HCT116 (cell line): ENCODE measurements around the gene TRAK1. TPM values are rescaled to one million over a fixed set of nuclear protein-coding genes. Genes with fewer than 3 reads are reported as not detected.

Source experiments
- ATAC-seq: fragments of 200-7000 bp; cut with Tn5 transposase; 2 replicates; pipeline ENCODE4 v1.9.1; 2020; ENCODE audit warnings: mild to moderate bottlenecking, moderate library complexity
- BruUV-seq: library from RNA; stranded (reverse); fragments of 400-500 nt; replicated peaks from 2 replicates; lab custom pipeline; 2021; lab: Mats Ljungman, UMichigan
- CTCF ChIA-PET: fragments of 300-600 bp; sonication (Branson Sonifier 250); formaldehyde crosslinking; loops from one replicate; lab custom pipeline; 2021; ENCODE audit warnings: antibody characterized with exemption; lab: Charles Lee
- POLR2A ChIA-PET: fragments of 300-600, 350-600 bp; sonication (Branson Sonifier 250); formaldehyde crosslinking; loops from one replicate; lab custom pipeline; 2021; ENCODE audit warnings: antibody characterized with exemption; lab: Charles Lee
- RAD21 ChIA-PET, 2 experiments: fragments of 300-600 bp; sonication (Branson Sonifier 250); formaldehyde crosslinking; loops; one replicate each; lab custom pipeline; 2023; ENCODE audit warnings: low total read pairs in 2 of 2; ENCODE audit not compliant: uncharacterized antibody in 2 of 2, unreplicated experiment in 2 of 2, low non-redundant PET in 1 of 2; lab: Charles Lee
- DNase-seq: peaks from one replicate; pipeline ENCODE4 v3.0.0-alpha.2; 2010; ENCODE audit warnings: low read depth, low spot score
- H2AFZ ChIP-seq: fragments of 200-600 bp; shearing (Covaris generic), sonication (generic); 2 replicates; pipeline ENCODE4 v1.6.1; 2017; ENCODE audit warnings: low read depth, mixed run types, mixed read lengths, antibody characterized with exemption, low read length; ENCODE audit not compliant: poor library complexity, severe bottlenecking
- H3K27ac ChIP-seq: 2 replicates; pipeline ENCODE4 v1.5.1; 2012; ENCODE audit warnings: low read depth, low read length
- H3K27me3 ChIP-seq: fragments of 200-600 bp; sonication (generic); 2 replicates; pipeline ENCODE4 v1.6.1; 2016; ENCODE audit warnings: mixed run types, low read length, mixed read lengths; ENCODE audit not compliant: insufficient read depth
- H3K36me3 ChIP-seq, 2 experiments: fragments of 200-500 bp in 1 of 2; fragments of 200-600 bp in 1 of 2; sonication (Bioruptor generic) in 1 of 2; sonication (generic) in 1 of 2; 2 replicates each; pipeline versions ENCODE4 v1.5.1 to v1.6.1; 2014 to 2016; ENCODE audit warnings: low read length in 2 of 2, inconsistent platforms in 1 of 2, mixed read lengths in 1 of 2, mixed run types in 1 of 2; ENCODE audit not compliant: insufficient read depth in 2 of 2, control insufficient read depth in 1 of 2
- H3K4me1 ChIP-seq, 2 experiments: fragments of 200-600 bp in 1 of 2; sonication (generic) in 1 of 2; 2 replicates each; pipeline versions ENCODE4 v1.5.1 to v1.6.1; 2012 to 2017; ENCODE audit warnings: low read length in 2 of 2, inconsistent platforms in 1 of 2, mild to moderate bottlenecking in 1 of 2, mixed read lengths in 1 of 2, mixed run types in 1 of 2, moderate library complexity in 1 of 2; ENCODE audit not compliant: insufficient read depth in 2 of 2, control insufficient read depth in 1 of 2
- H3K4me2 ChIP-seq: fragments of 200-600 bp; sonication (generic); 2 replicates; pipeline ENCODE4 v1.6.1; 2017; ENCODE audit warnings: mixed run types, low read length, mixed read lengths
- H3K4me3 ChIP-seq, 2 experiments: fragments of 200-600 bp in 1 of 2; sonication (generic) in 1 of 2; replicated peaks in 1 of 2; 2 replicates each; pipeline ENCODE4 v1.5.1; 2011 to 2016; ENCODE audit warnings: low read length in 2 of 2, control low read depth in 1 of 2, low read depth in 1 of 2, mild to moderate bottlenecking in 1 of 2, mixed read lengths in 1 of 2, mixed run types in 1 of 2
- H3K79me2 ChIP-seq: fragments of 200-600 bp; sonication (generic); 2 replicates; pipeline ENCODE4 v1.6.1; 2017; ENCODE audit warnings: mild to moderate bottlenecking, mixed run types, low read length, moderate library complexity, mixed read lengths; ENCODE audit not compliant: insufficient read depth
- H3K9ac ChIP-seq: fragments of 200-600 bp; sonication (generic); 2 replicates; pipeline ENCODE4 v1.6.1; 2016; ENCODE audit warnings: low read length, mixed read lengths
- H3K9me2 ChIP-seq: fragments of 200-600 bp; sonication (generic), shearing (Covaris generic); 2 replicates; pipeline ENCODE4 v1.6.1; 2017; ENCODE audit warnings: mixed run types, mild to moderate bottlenecking, moderate library complexity; ENCODE audit not compliant: insufficient read depth
- H3K9me3 ChIP-seq, 2 experiments: fragments of 200-500 bp in 1 of 2; fragments of 200-600 bp in 1 of 2; sonication (Bioruptor generic) in 1 of 2; sonication (generic) in 1 of 2; 2 replicates each; pipeline ENCODE4 v1.6.1; 2014 to 2017; ENCODE audit warnings: low read length in 2 of 2, mixed read lengths in 2 of 2, inconsistent platforms in 1 of 2, low read depth in 1 of 2, mild to moderate bottlenecking in 1 of 2, mixed run types in 1 of 2, moderate library complexity in 1 of 2; ENCODE audit not compliant: control insufficient read depth in 1 of 2, insufficient read depth in 1 of 2
- H4K20me1 ChIP-seq: fragments of 200-600 bp; sonication (generic), shearing (Covaris generic); 2 replicates; pipeline ENCODE4 v1.6.1; 2017; ENCODE audit warnings: mixed run types, mild to moderate bottlenecking, moderate library complexity; ENCODE audit not compliant: insufficient read depth
- CBX3 ChIP-seq: IDR thresholded peaks from 2 replicates; pipeline ENCODE4 v1.6.1; 2012; ENCODE audit warnings: low read depth
- ELF1 ChIP-seq: IDR thresholded peaks from 2 replicates; pipeline ENCODE4 v1.6.1; 2012; ENCODE audit warnings: low read depth, borderline replicate concordance
- EZH2 ChIP-seq: fragments of 200-600 bp; sonication (generic); IDR thresholded peaks from 2 replicates; pipeline ENCODE4 v1.6.1; 2017; ENCODE audit warnings: antibody characterized with exemption, mixed run types
- FOSL1 ChIP-seq: IDR thresholded peaks from 2 replicates; pipeline ENCODE4 v1.6.1; 2012; ENCODE audit warnings: low read depth
- JUND ChIP-seq: IDR thresholded peaks from 2 replicates; pipeline ENCODE4 v1.6.1; 2012
- POLR2A ChIP-seq: IDR thresholded peaks from 2 replicates; pipeline ENCODE4 v1.7.0; 2011; ENCODE audit warnings: borderline replicate concordance; ENCODE audit not compliant: insufficient read depth, insufficient read length; ENCODE audit errors: extremely low read depth
- SIN3A ChIP-seq: IDR thresholded peaks from 2 replicates; pipeline ENCODE4 v1.6.1; 2012; ENCODE audit warnings: low read depth
- SP1 ChIP-seq: IDR thresholded peaks from 2 replicates; pipeline ENCODE4 v1.6.1; 2012; ENCODE audit warnings: low read depth
- SRF ChIP-seq: IDR thresholded peaks from 2 replicates; pipeline ENCODE4 v1.6.1; 2012; ENCODE audit warnings: low read depth
- ZNF274 ChIP-seq: fragments of 200-500 bp; sonication (Bioruptor generic); IDR thresholded peaks from 2 replicates; pipeline ENCODE4 v1.6.1; 2014; ENCODE audit warnings: mild to moderate bottlenecking, low read depth, low read length, inconsistent platforms
- intact Hi-C: fragments of 100-400 bp; cut with micrococcal nuclease; formaldehyde crosslinking; loops from 2 replicates; pipeline ENCODE4 v1.10.0; 2022
- total RNA-seq: library from RNA; stranded (reverse); gene quantifications from one replicate; pipeline ENCODE4 v1.2.1, GENCODE V29; 2021; ENCODE audit not compliant: unreplicated experiment
- TF ChIP-seq, protein P1 (sequence below), 3 experiments: fragments of 200-600 bp in 1 of 3; sonication (generic) in 1 of 3; IDR thresholded peaks in 2 of 3; conservative IDR thresholded peaks in 1 of 3; 2 replicates each; pipeline ENCODE4 v1.5.1; 2012 to 2017; ENCODE audit warnings: low read depth in 2 of 3, low read length in 2 of 3, antibody characterized with exemption in 1 of 3, borderline replicate concordance in 1 of 3, control low read depth in 1 of 3, mild to moderate bottlenecking in 1 of 3, mixed read lengths in 1 of 3, mixed run types in 1 of 3, moderate library complexity in 1 of 3; ENCODE audit not compliant: insufficient read depth in 1 of 3
- TF ChIP-seq, protein P2 (sequence below): IDR thresholded peaks from 2 replicates; pipeline ENCODE4 v1.6.1; 2011; ENCODE audit warnings: mild to moderate bottlenecking, low read length, moderate library complexity; ENCODE audit not compliant: insufficient replicate concordance; ENCODE audit errors: extremely low read depth
- TF ChIP-seq, protein P3 (sequence below): IDR thresholded peaks from 2 replicates; pipeline ENCODE4 v1.6.1; 2012; ENCODE audit warnings: low read depth
- TF ChIP-seq, protein P4 (sequence below): IDR thresholded peaks from 2 replicates; pipeline ENCODE4 v1.6.1; 2012

TRAK1 gene
- total RNA-seq, 1 experiment from 2014 or later: 25.9 TPM

DNA sequence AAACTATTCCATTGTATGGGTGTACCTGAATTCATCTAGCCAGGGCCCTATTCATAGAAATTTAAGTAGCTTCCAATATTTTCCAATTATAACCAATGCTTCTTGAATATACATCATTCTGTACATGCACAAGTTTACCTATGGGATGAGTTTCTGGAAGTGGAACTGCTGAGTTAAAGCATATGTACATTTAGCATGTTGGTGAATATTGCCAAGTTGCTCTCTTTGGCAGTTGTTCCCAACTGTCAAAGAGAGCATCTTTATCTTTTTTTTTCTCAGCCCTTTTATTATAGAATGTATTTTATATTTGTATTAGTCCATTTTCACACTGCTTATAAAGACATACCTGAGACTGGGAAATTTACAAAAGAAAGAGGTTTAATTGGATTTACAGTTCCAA is 183.1 kb downstream of the TRAK1 start:
- no peak for ATAC-seq
- RAD21 ChIA-PET: no interaction called here
- no peak overlapping the region for H3K4me2 ChIP-seq
- no peaks in the 10 kb centered on the region for H3K4me1 ChIP-seq
- H3K9ac ChIP-seq: no peak overlapping the region
- intact Hi-C loops: no loop called here
- H3K79me2 ChIP-seq: no peaks in the 10 kb centered on the region
- TF ChIP-seq SRF (no peak), CBX3 (no peak), FOSL1 (no peak), ZNF274 (no peak), EZH2 (no peak), POLR2A (no peak), ELF1 (no peak), SIN3A (no peak), JUND (no peak), SP1 (no peak)
- TF ChIP-seq, protein P1, sequence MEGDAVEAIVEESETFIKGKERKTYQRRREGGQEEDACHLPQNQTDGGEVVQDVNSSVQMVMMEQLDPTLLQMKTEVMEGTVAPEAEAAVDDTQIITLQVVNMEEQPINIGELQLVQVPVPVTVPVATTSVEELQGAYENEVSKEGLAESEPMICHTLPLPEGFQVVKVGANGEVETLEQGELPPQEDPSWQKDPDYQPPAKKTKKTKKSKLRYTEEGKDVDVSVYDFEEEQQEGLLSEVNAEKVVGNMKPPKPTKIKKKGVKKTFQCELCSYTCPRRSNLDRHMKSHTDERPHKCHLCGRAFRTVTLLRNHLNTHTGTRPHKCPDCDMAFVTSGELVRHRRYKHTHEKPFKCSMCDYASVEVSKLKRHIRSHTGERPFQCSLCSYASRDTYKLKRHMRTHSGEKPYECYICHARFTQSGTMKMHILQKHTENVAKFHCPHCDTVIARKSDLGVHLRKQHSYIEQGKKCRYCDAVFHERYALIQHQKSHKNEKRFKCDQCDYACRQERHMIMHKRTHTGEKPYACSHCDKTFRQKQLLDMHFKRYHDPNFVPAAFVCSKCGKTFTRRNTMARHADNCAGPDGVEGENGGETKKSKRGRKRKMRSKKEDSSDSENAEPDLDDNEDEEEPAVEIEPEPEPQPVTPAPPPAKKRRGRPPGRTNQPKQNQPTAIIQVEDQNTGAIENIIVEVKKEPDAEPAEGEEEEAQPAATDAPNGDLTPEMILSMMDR (IDR thresholded peaks at IDR 0.05 in 2 of 3, conservative IDR thresholded peaks at IDR 0.05 in 1 of 3; ENCODE audit: borderline replicate concordance in 1 of 3, insufficient read depth in 1 of 3, low read depth in 2 of 3, low read length in 2 of 3): no peak
- TF ChIP-seq, protein P2, sequence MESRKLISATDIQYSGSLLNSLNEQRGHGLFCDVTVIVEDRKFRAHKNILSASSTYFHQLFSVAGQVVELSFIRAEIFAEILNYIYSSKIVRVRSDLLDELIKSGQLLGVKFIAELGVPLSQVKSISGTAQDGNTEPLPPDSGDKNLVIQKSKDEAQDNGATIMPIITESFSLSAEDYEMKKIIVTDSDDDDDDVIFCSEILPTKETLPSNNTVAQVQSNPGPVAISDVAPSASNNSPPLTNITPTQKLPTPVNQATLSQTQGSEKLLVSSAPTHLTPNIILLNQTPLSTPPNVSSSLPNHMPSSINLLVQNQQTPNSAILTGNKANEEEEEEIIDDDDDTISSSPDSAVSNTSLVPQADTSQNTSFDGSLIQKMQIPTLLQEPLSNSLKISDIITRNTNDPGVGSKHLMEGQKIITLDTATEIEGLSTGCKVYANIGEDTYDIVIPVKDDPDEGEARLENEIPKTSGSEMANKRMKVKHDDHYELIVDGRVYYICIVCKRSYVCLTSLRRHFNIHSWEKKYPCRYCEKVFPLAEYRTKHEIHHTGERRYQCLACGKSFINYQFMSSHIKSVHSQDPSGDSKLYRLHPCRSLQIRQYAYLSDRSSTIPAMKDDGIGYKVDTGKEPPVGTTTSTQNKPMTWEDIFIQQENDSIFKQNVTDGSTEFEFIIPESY: no peak
- TF ChIP-seq, protein P3, sequence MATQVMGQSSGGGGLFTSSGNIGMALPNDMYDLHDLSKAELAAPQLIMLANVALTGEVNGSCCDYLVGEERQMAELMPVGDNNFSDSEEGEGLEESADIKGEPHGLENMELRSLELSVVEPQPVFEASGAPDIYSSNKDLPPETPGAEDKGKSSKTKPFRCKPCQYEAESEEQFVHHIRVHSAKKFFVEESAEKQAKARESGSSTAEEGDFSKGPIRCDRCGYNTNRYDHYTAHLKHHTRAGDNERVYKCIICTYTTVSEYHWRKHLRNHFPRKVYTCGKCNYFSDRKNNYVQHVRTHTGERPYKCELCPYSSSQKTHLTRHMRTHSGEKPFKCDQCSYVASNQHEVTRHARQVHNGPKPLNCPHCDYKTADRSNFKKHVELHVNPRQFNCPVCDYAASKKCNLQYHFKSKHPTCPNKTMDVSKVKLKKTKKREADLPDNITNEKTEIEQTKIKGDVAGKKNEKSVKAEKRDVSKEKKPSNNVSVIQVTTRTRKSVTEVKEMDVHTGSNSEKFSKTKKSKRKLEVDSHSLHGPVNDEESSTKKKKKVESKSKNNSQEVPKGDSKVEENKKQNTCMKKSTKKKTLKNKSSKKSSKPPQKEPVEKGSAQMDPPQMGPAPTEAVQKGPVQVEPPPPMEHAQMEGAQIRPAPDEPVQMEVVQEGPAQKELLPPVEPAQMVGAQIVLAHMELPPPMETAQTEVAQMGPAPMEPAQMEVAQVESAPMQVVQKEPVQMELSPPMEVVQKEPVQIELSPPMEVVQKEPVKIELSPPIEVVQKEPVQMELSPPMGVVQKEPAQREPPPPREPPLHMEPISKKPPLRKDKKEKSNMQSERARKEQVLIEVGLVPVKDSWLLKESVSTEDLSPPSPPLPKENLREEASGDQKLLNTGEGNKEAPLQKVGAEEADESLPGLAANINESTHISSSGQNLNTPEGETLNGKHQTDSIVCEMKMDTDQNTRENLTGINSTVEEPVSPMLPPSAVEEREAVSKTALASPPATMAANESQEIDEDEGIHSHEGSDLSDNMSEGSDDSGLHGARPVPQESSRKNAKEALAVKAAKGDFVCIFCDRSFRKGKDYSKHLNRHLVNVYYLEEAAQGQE: no peak
- TF ChIP-seq, protein P4, sequence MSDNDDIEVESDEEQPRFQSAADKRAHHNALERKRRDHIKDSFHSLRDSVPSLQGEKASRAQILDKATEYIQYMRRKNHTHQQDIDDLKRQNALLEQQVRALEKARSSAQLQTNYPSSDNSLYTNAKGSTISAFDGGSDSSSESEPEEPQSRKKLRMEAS: no peak
- TF ChIP-seq, all 23 proteins: peak for 0
- Histone ChIP-seq H3K27ac (no peak overlapping the region), H3K36me3 (no peaks in the 10 kb centered on the region), H4K20me1 (no peaks in the 10 kb centered on the region), H3K9me2 (no peaks in the 10 kb centered on the region), H3K9me3 (0 out of 4 replicates have a peak, but pooled peaks cover 0 to 3% of the 10 kb centered on the region in 2 experiments), H2AFZ (no peak overlapping the region), H3K27me3 (no peaks in the 10 kb centered on the region), H3K4me3 (no peak overlapping the region)
- no peak for DNase-seq
- ChIA-PET CTCF (no interaction called here), POLR2A (no interaction called here)
- no TSS peak for BruUV-seq
